Esophagus squamous epithelium (tissue), 4 donors: Measurements from ENCODE around the gene PTN.

Experiments
- CTCF ChIP-seq, 6 experiments: fragments of 450-650 bp in 4 of 6; fragments of 200-600 bp in 2 of 6; sonication (generic) in 2 of 6; IDR thresholded peaks; one replicate each; pipeline ENCODE4 v1.5.1; 2016 to 2019; ENCODE audit warnings: antibody characterized with exemption in 6 of 6, mild to moderate bottlenecking in 4 of 6, moderate library complexity in 4 of 6
- POLR2A ChIP-seq, 4 donors: fragments of 450-650 bp; IDR thresholded peaks; one replicate each; pipeline ENCODE4 v1.6.1; 2017; ENCODE audit warnings: antibody characterized with exemption in 4 of 4, mild to moderate bottlenecking in 4 of 4, moderate library complexity in 3 of 4

- TF ChIP-seq CTCF (IDR thresholded peaks at IDR 0.05): no peak
- TF ChIP-seq POLR2A (IDR thresholded peaks at IDR 0.05): no peak
Observed at GRCh38 chr7:137304624-137305235, 38.8 kb downstream of the PTN start.
